NCI-H2227 (cell line): ENCODE data around the gene TNFSF13B.

ENCODE experiments used
- DNase-seq: peaks from one replicate; lab custom pipeline; 2025; ENCODE audit not compliant: unreplicated experiment; lab: John Stamatoyannopoulos, UW

The TNFSF13B gene

GRCh38 chr13:108345016-108345415 is 75.5 kb downstream of the TNFSF13B start:
- no peak for DNase-seq

- DNase-seq = no peak
Measured at GRCh38 chr13:108346376-108346775, 76.9 kb downstream of the TNFSF13B start.

GRCh38 chr13:108349269-108349668 is 79.8 kb downstream of the TNFSF13B start:
- no peak for DNase-seq

- no peak for DNase-seq
Measured at GRCh38 chr13:108350579-108350978, 81.1 kb downstream of the TNFSF13B start.

GRCh38 chr13:108352599-108352998 is 83.1 kb downstream of the TNFSF13B start:
- no peak for DNase-seq

GRCh38 chr13:108357228-108357627 is 87.7 kb downstream of the TNFSF13B start:
- no peak for DNase-seq
